Measurements from ENCODE around the gene MAD1L1. TPM values are rescaled to one million over a fixed set of nuclear protein-coding genes. Genes with fewer than 3 reads are reported as not detected.

Gene MAD1L1
- total and polyA plus RNA-seq, 2 experiments from 2014 or later: 38.2 to 69.8 TPM

- no peak overlapping the region for H3K4me3 ChIP-seq
- no peaks in the 10 kb centered on the region for H3K9me2 ChIP-seq (ENCODE audit: insufficient read depth)
- H4K20me1 ChIP-seq (ENCODE audit: insufficient read depth): no peaks in the 10 kb centered on the region
- no peaks in the 10 kb centered on the region for H3K27me3 ChIP-seq (replicated peaks; ENCODE audit: insufficient read depth)
- no peak overlapping the region for H3K9ac ChIP-seq
- no peak overlapping the region for H3K4me2 ChIP-seq (ENCODE audit: unreplicated experiment)
- H3K27ac ChIP-seq: no peak overlapping the region
- no peaks in the 10 kb centered on the region for H3K9me3 ChIP-seq (ENCODE audit: low read depth)
- no peak overlapping the region for H2AFZ ChIP-seq
- TF ChIP-seq EZH2phosphoT487 (IDR thresholded peaks at IDR 0.05; ENCODE audit: insufficient read depth, low read depth): no peak
- no peak for TF ChIP-seq EZH2 (IDR thresholded peaks at IDR 0.05; ENCODE audit: insufficient read depth, poor library complexity, severe bottlenecking)
- in situ Hi-C loops (cut with MboI): no loop called here
- H3K79me2 ChIP-seq (ENCODE audit: insufficient read depth): no peaks in the 10 kb centered on the region
- peaks cover 11% of the 10 kb centered on the region for H3K4me1 ChIP-seq (ENCODE audit: insufficient read depth)
- WGBS, 2 experiments (ENCODE audit: low coverage in 1 of 2, low lambda C conversion rate in 2 of 2, missing lambda C conversion rate in 2 of 2): 88 to 92% methylated on average over 33 to 47 of the region's 47 CpGs
- H3K36me3 ChIP-seq (ENCODE audit: low read depth): no peaks in the 10 kb centered on the region
- H3F3A ChIP-seq (ENCODE audit: insufficient read depth): no peaks in the 10 kb centered on the region; the same call in 1 of the 2 replicates
- DNase-seq: no peak
Measured at GRCh38 chr7:2014391-2015241, 218.1 kb downstream of the MAD1L1 start.

DNA sequence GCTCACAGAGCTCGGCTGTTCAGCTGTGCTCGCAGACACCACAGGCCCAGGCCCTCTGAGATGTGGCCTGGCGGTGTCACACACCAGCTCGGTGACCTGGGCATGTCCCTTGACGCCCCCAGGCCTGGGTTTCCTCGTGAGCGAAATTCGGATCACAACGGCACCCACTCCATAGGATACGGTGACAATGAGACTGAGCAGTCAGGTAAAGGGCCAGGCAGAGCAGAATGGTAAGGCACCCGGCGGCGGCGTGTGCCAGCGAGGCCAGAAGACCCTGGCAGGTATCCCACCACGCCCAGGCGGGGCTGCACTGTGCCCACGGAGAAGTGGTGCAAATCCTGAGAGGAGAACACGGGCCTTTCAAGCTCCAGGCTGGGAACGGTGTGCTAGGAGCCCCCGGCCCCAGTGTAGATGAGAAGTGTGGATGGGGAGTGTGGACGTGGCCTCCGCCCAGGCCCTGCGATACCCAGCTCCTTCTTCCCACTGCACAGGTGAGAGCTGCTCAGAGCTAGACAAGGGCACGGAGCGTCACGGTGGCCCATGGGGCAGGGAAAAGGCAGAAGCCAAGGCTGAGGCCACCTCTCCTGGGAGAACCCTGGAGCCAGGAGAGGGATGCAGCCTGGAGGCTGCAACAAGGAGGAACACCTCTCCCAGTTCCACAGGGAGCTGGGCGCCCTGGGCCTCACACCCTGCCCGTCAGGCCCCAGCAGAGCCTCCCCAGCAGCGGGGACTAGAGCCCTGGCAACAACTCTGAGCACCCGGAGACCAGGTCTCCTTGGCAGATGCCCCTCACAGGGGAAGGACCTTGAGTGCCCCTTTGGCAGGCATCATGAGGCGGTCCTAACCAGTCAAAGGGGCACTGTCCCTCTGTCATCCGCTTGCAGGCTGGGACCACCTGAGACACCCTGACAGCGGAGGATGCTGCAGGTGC is 219.1 kb downstream of the MAD1L1 start:
- Histone ChIP-seq H3K79me2 (ENCODE audit: insufficient read depth) (no peaks in the 10 kb centered on the region), H3K9me3 (ENCODE audit: low read depth) (no peaks in the 10 kb centered on the region), H3K4me1 (ENCODE audit: insufficient read depth) (peaks cover 5% of the 10 kb centered on the region), H3K9me2 (ENCODE audit: insufficient read depth) (no peaks in the 10 kb centered on the region), H3K4me2 (ENCODE audit: unreplicated experiment) (no peak overlapping the region), H3F3A (ENCODE audit: insufficient read depth) (no peaks in the 10 kb centered on the region), H3K27ac (no peak overlapping the region), H2AFZ (no peak overlapping the region), H3K36me3 (ENCODE audit: low read depth) (no peaks in the 10 kb centered on the region), H4K20me1 (ENCODE audit: insufficient read depth) (no peaks in the 10 kb centered on the region), H3K9ac (no peak overlapping the region), H3K4me3 (no peak overlapping the region), H3K27me3 (replicated peaks; ENCODE audit: insufficient read depth) (no peaks in the 10 kb centered on the region)
- no peak for TF ChIP-seq EZH2 (IDR thresholded peaks at IDR 0.05; ENCODE audit: insufficient read depth, poor library complexity, severe bottlenecking)
- no peak for TF ChIP-seq EZH2phosphoT487 (IDR thresholded peaks at IDR 0.05; ENCODE audit: insufficient read depth, low read depth)
- WGBS, 2 experiments (ENCODE audit: low coverage in 1 of 2, low lambda C conversion rate in 2 of 2, missing lambda C conversion rate in 2 of 2): 89 to 91% methylated on average over 34 of the region's 34 CpGs
- in situ Hi-C loops (cut with MboI): no loop called here
- no peak for DNase-seq

DNA sequence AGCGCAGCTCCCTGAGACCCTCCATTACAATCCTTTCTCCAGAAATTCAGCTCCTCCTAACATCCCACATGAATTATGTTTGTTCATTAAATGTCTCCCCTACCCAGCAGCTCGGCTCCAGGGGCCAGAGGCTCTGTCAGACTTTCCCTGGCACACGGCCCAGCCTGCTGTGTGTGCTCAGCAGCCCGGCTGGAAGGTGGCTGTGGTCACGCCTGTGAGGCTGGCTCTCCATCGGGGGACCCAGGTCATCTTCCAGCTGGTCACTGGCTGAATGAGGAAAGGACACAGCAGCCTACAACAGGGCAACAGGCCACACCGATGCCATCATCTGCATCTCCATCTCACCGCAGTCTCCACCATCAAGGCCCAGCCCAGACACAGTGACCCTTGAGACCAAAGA is 219.8 kb downstream of the MAD1L1 start:
- peak; percentile 80 for DNase-seq
- Histone ChIP-seq H3K36me3 (ENCODE audit: low read depth) (no peaks in the 10 kb centered on the region), H3K79me2 (ENCODE audit: insufficient read depth) (no peaks in the 10 kb centered on the region), H3K9ac (no peak overlapping the region), H2AFZ (no peak overlapping the region), H4K20me1 (ENCODE audit: insufficient read depth) (no peaks in the 10 kb centered on the region), H3K4me1 (ENCODE audit: insufficient read depth) (no peaks in the 10 kb centered on the region), H3K9me2 (ENCODE audit: insufficient read depth) (no peaks in the 10 kb centered on the region), H3F3A (ENCODE audit: insufficient read depth) (no peaks in the 10 kb centered on the region), H3K4me3 (no peak overlapping the region), H3K27ac (no peak overlapping the region), H3K4me2 (ENCODE audit: unreplicated experiment) (no peak overlapping the region), H3K27me3 (replicated peaks; ENCODE audit: insufficient read depth) (no peaks in the 10 kb centered on the region), H3K9me3 (ENCODE audit: low read depth) (no peaks in the 10 kb centered on the region)
- WGBS, 2 experiments (ENCODE audit: low coverage in 1 of 2, low lambda C conversion rate in 2 of 2, missing lambda C conversion rate in 2 of 2): 46 to 48% methylated on average over 8 of the region's 8 CpGs
- TF ChIP-seq EZH2 (IDR thresholded peaks at IDR 0.05; ENCODE audit: insufficient read depth, poor library complexity, severe bottlenecking): no peak
- no peak for TF ChIP-seq EZH2phosphoT487 (IDR thresholded peaks at IDR 0.05; ENCODE audit: insufficient read depth, low read depth)
- in situ Hi-C loops (cut with MboI): no loop called here

DNA sequence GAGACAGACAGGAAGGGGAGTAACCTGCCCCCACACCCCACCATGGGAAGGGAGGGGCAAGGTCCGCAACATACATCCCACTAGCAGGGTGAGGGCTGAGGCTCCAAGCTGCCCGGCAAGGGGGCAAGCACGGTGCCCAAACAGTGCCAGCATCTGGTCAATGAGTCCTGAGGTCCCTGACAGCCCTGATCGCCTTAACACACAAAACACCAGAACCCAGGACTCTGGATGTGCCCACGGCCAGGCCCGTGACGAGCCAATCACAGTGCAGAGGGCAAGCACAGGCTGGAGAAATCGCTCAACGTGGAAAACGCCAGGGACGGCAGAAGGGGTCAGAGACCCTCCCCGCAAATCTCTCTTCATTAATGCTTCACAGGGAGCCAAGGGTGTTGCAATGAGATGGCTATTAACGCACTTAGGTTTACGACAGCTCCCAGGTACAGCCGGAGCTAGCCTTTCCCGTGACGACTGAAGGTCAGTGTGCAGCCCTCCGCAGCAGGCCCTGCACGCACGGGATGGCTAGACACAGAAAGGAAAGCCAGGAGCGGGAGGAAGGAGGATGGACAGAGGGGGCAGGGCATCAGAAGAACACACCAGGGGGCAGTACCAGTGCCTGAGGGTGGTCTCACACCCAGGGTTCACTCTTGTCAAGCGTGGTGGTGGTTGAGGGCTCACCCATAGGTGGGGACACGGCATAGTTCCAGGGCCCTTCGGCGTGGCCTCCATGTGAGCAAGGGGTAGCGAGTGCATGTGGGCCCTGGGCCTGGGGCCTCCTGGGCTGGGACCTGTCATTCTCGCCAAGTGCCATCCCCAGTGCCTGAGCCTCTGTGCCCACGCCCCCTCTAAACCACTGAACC is 220.5 kb downstream of the MAD1L1 start:
- Histone ChIP-seq H2AFZ (no peak overlapping the region), H3K9me2 (ENCODE audit: insufficient read depth) (no peaks in the 10 kb centered on the region), H3K36me3 (ENCODE audit: low read depth) (no peaks in the 10 kb centered on the region), H3K27me3 (replicated peaks; ENCODE audit: insufficient read depth) (no peaks in the 10 kb centered on the region), H3K9me3 (ENCODE audit: low read depth) (no peaks in the 10 kb centered on the region), H3F3A (ENCODE audit: insufficient read depth) (no peaks in the 10 kb centered on the region), H3K9ac (no peak overlapping the region), H3K4me2 (ENCODE audit: unreplicated experiment) (no peak overlapping the region), H3K79me2 (ENCODE audit: insufficient read depth) (no peaks in the 10 kb centered on the region), H3K4me1 (ENCODE audit: insufficient read depth) (no peaks in the 10 kb centered on the region), H3K27ac (no peak overlapping the region), H3K4me3 (no peak overlapping the region), H4K20me1 (ENCODE audit: insufficient read depth) (no peaks in the 10 kb centered on the region)
- DNase-seq: no peak
- in situ Hi-C loops (cut with MboI): no loop called here
- whole genome bisulfite sequencing, 2 experiments (ENCODE audit: low coverage in 1 of 2, low lambda C conversion rate in 2 of 2, missing lambda C conversion rate in 2 of 2): 92 to 96% methylated on average over 27 to 28 of the region's 28 CpGs
- TF ChIP-seq EZH2 (IDR thresholded peaks at IDR 0.05; ENCODE audit: insufficient read depth, poor library complexity, severe bottlenecking) (no peak), EZH2phosphoT487 (IDR thresholded peaks at IDR 0.05; ENCODE audit: insufficient read depth, low read depth) (no peak)
